Prostate gland (tissue), 2 donors: ENCODE data around the gene CNTNAP2. TPM values are rescaled to one million over a fixed set of nuclear protein-coding genes. Genes with fewer than 3 reads are reported as not detected.

Experiments used
- DNase-seq: peaks from one replicate; pipeline ENCODE4 v3.0.0-alpha.2; 2019; ENCODE audit warnings: low spot score
- H3K27ac ChIP-seq, 2 donors: fragments of 200-600 bp; sonication (generic); 2 replicates each; pipeline ENCODE4 v1.5.1; 2017 to 2019
- H3K27me3 ChIP-seq: fragments of 200-600 bp; sonication (generic); replicated peaks from 2 replicates; pipeline ENCODE4 v1.5.1; 2019; ENCODE audit not compliant: insufficient read depth
- H3K36me3 ChIP-seq, 2 donors: fragments of 200-600 bp; sonication (generic); 1 replicate in 1 of 2; 2 replicates in 1 of 2; pipeline versions ENCODE4 v1.5.1 to v1.8.1; 2017 to 2019
- H3K4me1 ChIP-seq: fragments of 200-600 bp; sonication (generic); replicated peaks from 2 replicates; pipeline ENCODE4 v1.5.1; 2019
- H3K4me3 ChIP-seq, 2 donors: fragments of 200-600 bp; sonication (generic); 2 replicates each; pipeline ENCODE4 v1.5.1; 2017 to 2019
- H3K9me3 ChIP-seq: fragments of 200-600 bp; sonication (generic); 2 replicates; pipeline ENCODE4 v1.5.1; 2017
- CTCF ChIP-seq, 4 experiments: fragments of 200-600 bp in 2 of 4; fragments of 450-650 bp in 2 of 4; sonication (generic) in 2 of 4; IDR thresholded peaks; 1 replicate in 3 of 4; 2 replicates in 1 of 4; pipeline ENCODE4 v1.5.1; 2016 to 2019; ENCODE audit warnings: antibody characterized with exemption in 4 of 4, mild to moderate bottlenecking in 2 of 4, moderate library complexity in 2 of 4
- POLR2A ChIP-seq: fragments of 450-650 bp; IDR thresholded peaks from one replicate; pipeline ENCODE4 v1.6.1; 2016; ENCODE audit warnings: antibody characterized with exemption, mild to moderate bottlenecking
- POLR2AphosphoS5 ChIP-seq: sonication (generic); formaldehyde crosslinking; IDR thresholded peaks from one replicate; pipeline ENCODE4 v1.6.1; 2017; ENCODE audit warnings: antibody characterized with exemption
- WGBS: methylation state at CpG from one replicate; pipeline ENCODE4 v1.1.5; 2018; 5-methylcytosine and 5-hydroxymethylcytosine counted together
- intact Hi-C: fragments of 100-400 bp; cut with DNase I; formaldehyde crosslinking; loops from one replicate; pipeline ENCODE4 v1.14.2; 2022
- total RNA-seq, 2 donors: library from RNA; depleted of rRNA; stranded (reverse); fragments of >200 nt; gene quantifications; one replicate each; pipeline ENCODE4 v1.1.0, GENCODE V29; 2016

The CNTNAP2 gene
- total RNA-seq, 2 donors from 2014 or later = 10.6 to 43.7 TPM

- Histone ChIP-seq H3K36me3 (no peaks in the 10 kb centered on the region), H3K4me3 (no peak overlapping the region), H3K4me1 (no peaks in the 10 kb centered on the region), H3K27me3 (no peaks in the 10 kb centered on the region), H3K27ac (no peak overlapping the region), H3K9me3 (no peaks in the 10 kb centered on the region)
- intact Hi-C loops = no loop called here
- DNase-seq = no peak
- WGBS = 84% methylated on average over 6 of the region's 6 CpGs
- no peak for TF ChIP-seq POLR2A
- no peak for TF ChIP-seq POLR2AphosphoS5
- TF ChIP-seq CTCF (IDR thresholded peaks at IDR 0.05) = no peak
These were observed 1991.0 kb downstream of the CNTNAP2 start for GRCh38 chr7:148107443-148108127.

GRCh38 chr7:148108381-148108780, 1991.8 kb downstream of the CNTNAP2 start:
- Histone ChIP-seq H3K4me1 (no peaks in the 10 kb centered on the region), H3K36me3 (no peaks in the 10 kb centered on the region), H3K4me3 (no peak overlapping the region), H3K27me3 (no peaks in the 10 kb centered on the region), H3K27ac (no peak overlapping the region), H3K9me3 (no peaks in the 10 kb centered on the region)
- DNase-seq = no peak
- TF ChIP-seq POLR2A (no peak), POLR2AphosphoS5 (no peak), CTCF (IDR thresholded peaks at IDR 0.05) (no peak)
- WGBS = 81% methylated on average over 4 of the region's 4 CpGs
- intact Hi-C loops = no loop called here

GRCh38 chr7:148110097-148110868, 1993.7 kb downstream of the CNTNAP2 start:
- intact Hi-C loops = no loop called here
- 81% methylated on average over 13 of the region's 13 CpGs for WGBS
- Histone ChIP-seq H3K9me3 (no peaks in the 10 kb centered on the region), H3K27ac (no peak overlapping the region), H3K36me3 (no peaks in the 10 kb centered on the region), H3K27me3 (no peaks in the 10 kb centered on the region), H3K4me3 (no peak overlapping the region), H3K4me1 (no peaks in the 10 kb centered on the region)
- peak in 2 of 4 experiments; percentile 18 to 31 for TF ChIP-seq CTCF (IDR thresholded peaks at IDR 0.05)
- TF ChIP-seq POLR2AphosphoS5 = no peak
- DNase-seq = no peak

- Histone ChIP-seq H3K27ac (no peak overlapping the region), H3K9me3 (no peaks in the 10 kb centered on the region), H3K4me3 (no peak overlapping the region), H3K27me3 (no peaks in the 10 kb centered on the region), H3K36me3 (no peaks in the 10 kb centered on the region), H3K4me1 (no peaks in the 10 kb centered on the region)
- TF ChIP-seq POLR2AphosphoS5 (no peak), CTCF (IDR thresholded peaks at IDR 0.05) (no peak), POLR2A (no peak)
- 88% methylated on average over 3 of the region's 3 CpGs for WGBS
- intact Hi-C loops = no loop called here
- DNase-seq = no peak
These were observed 1998.2 kb downstream of the CNTNAP2 start for GRCh38 chr7:148114804-148115203.
